ENCODE measurements around the gene PRDM16. TPM values are rescaled to one million over a fixed set of nuclear protein-coding genes. Genes with fewer than 3 reads are reported as not detected.
A peak's percentile ranks its signal among the peaks of the same experiment; 100 is the strongest.

Gene PRDM16
- total RNA-seq, 4 donors from 2014 or later: 15.7 to 54.3 (median 27.6) TPM

GRCh38 chr1:3185896-3186525 is 117.0 kb downstream of the PRDM16 start:
- H3K4me3 ChIP-seq (replicated peaks in 1 of 3): no peak overlapping the region

GRCh38 chr1:3186526-3186921 is 117.5 kb downstream of the PRDM16 start:
- DNase-seq: peak; percentile 42 to 52
- no peak for TF ChIP-seq POLR2A (IDR thresholded peaks at IDR 0.05)
- TF ChIP-seq, protein P1, sequence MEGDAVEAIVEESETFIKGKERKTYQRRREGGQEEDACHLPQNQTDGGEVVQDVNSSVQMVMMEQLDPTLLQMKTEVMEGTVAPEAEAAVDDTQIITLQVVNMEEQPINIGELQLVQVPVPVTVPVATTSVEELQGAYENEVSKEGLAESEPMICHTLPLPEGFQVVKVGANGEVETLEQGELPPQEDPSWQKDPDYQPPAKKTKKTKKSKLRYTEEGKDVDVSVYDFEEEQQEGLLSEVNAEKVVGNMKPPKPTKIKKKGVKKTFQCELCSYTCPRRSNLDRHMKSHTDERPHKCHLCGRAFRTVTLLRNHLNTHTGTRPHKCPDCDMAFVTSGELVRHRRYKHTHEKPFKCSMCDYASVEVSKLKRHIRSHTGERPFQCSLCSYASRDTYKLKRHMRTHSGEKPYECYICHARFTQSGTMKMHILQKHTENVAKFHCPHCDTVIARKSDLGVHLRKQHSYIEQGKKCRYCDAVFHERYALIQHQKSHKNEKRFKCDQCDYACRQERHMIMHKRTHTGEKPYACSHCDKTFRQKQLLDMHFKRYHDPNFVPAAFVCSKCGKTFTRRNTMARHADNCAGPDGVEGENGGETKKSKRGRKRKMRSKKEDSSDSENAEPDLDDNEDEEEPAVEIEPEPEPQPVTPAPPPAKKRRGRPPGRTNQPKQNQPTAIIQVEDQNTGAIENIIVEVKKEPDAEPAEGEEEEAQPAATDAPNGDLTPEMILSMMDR (IDR thresholded peaks at IDR 0.05): no peak
- intact Hi-C loops (cut with DNase I): no loop called here
- peaks cover 23 to 34% of the 10 kb centered on the region in 2 donors for H3K4me1 ChIP-seq
- WGBS, 2 donors: 81 to 91% methylated on average over 21 to 22 of the region's 22 CpGs
- H3K4me3 ChIP-seq (replicated peaks in 1 of 3): no peak overlapping the region
- no peaks in the 10 kb centered on the region for H3K9me3 ChIP-seq
- no peaks in the 10 kb centered on the region for H3K27me3 ChIP-seq
- no peaks in the 10 kb centered on the region for H3K36me3 ChIP-seq
- peak overlapping the region; percentile 88 to 99 (median 96) for H3K27ac ChIP-seq

More at GRCh38 chr1:3185896-3186525, 117.0 kb downstream of the PRDM16 start:
- peaks cover 23 to 34% of the 10 kb centered on the region in 2 donors for H3K4me1 ChIP-seq
- intact Hi-C loops (cut with DNase I): no loop called here
- H3K27me3 ChIP-seq: no peaks in the 10 kb centered on the region
- TF ChIP-seq POLR2A (IDR thresholded peaks at IDR 0.05): no peak
- TF ChIP-seq, protein P1 (IDR thresholded peaks at IDR 0.05): no peak
- peak overlapping the region in 2 of 3 donors; percentile 88 to 96 for H3K27ac ChIP-seq
- 92 to 94% methylated on average over 21 to 38 of the region's 38 CpGs for WGBS, 2 donors
- no peaks in the 10 kb centered on the region for H3K36me3 ChIP-seq
- DNase-seq: no peak
- no peaks in the 10 kb centered on the region for H3K9me3 ChIP-seq

- Histone ChIP-seq H3K27ac (peak overlapping the region; percentile 88 to 99 (median 96)), H3K9me3 (no peaks in the 10 kb centered on the region), H3K36me3 (no peaks in the 10 kb centered on the region), H3K4me1 (peaks cover 23 to 34% of the 10 kb centered on the region in 2 donors), H3K27me3 (no peaks in the 10 kb centered on the region), H3K4me3 (replicated peaks in 1 of 3) (no peak overlapping the region)
- 49 to 56% methylated on average over 14 to 20 of the region's 21 CpGs for WGBS, 2 donors
- TF ChIP-seq, protein P1 (IDR thresholded peaks at IDR 0.05): no peak
- TF ChIP-seq POLR2A (IDR thresholded peaks at IDR 0.05): no peak
- intact Hi-C loops (cut with DNase I): no loop called here
- DNase-seq: peak; percentile 64 to 65
Observed at GRCh38 chr1:3187415-3188149, 118.6 kb downstream of the PRDM16 start.

DNA sequence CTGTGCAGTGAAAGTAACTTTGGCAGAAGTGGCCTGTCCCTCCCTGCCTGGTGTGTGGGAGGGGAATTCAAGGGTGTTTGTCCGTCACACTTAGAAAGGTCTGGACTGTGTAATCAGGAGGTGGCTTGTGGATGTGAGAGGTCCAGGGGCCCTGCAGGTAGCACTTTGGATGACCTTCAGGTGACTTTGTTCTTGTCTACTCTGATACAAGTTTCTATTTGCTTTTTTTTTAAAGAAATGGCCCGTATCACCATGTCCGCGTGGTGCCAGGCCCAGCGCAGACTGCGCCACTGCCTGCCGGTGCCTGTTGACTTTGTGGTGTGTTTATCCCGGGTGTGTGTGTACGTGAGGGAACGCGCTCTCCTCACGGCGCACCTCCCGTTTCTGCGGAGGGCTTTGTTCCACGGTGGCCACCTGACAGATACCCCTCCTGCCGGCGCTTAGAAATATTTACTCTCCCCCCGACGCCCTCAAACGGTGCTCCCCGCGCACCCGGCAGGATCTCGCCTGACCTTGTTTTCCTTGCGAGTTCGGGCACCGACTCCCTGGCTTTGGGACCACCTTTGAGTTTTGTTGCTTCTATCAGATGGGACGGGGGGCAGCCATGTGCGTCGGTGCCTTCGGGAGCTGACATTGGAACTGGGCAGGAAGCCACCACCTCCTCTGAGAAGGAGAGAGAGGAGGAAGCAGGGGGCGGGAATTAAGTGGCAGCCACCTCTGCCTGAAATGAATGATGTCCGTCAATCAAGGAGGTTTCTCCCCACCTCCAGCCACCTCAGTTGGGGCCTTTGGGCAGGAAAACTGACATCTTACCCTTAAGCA is 119.4 kb downstream of the PRDM16 start:
- H3K36me3 ChIP-seq: no peaks in the 10 kb centered on the region
- H3K4me1 ChIP-seq: peaks cover 23 to 34% of the 10 kb centered on the region in 2 donors
- intact Hi-C loops (cut with DNase I): no loop called here
- H3K27me3 ChIP-seq: no peaks in the 10 kb centered on the region
- H3K4me3 ChIP-seq (replicated peaks in 1 of 3): no peak overlapping the region
- DNase-seq: peak; percentile 94 to 95
- 43 to 54% methylated on average over 34 of the region's 34 CpGs for WGBS, 2 donors
- H3K9me3 ChIP-seq: no peaks in the 10 kb centered on the region
- TF ChIP-seq POLR2A (IDR thresholded peaks at IDR 0.05): peak in 1 of 2 donors; percentile 47
- TF ChIP-seq, protein P1 (IDR thresholded peaks at IDR 0.05): peak in 3 of 6 experiments; percentile 12 to 35 (median 23)
- peak overlapping the region; percentile 88 to 99 (median 96) for H3K27ac ChIP-seq

Data from thyroid gland (tissue), 4 donors.